ENCODE results near the gene IAH1.
"Not testable (repeated sequence)": the region's sequence is repeated elsewhere in the genome, so short reads cannot be mapped to it uniquely, and the experiment has no call there.

Gene IAH1

DNA sequence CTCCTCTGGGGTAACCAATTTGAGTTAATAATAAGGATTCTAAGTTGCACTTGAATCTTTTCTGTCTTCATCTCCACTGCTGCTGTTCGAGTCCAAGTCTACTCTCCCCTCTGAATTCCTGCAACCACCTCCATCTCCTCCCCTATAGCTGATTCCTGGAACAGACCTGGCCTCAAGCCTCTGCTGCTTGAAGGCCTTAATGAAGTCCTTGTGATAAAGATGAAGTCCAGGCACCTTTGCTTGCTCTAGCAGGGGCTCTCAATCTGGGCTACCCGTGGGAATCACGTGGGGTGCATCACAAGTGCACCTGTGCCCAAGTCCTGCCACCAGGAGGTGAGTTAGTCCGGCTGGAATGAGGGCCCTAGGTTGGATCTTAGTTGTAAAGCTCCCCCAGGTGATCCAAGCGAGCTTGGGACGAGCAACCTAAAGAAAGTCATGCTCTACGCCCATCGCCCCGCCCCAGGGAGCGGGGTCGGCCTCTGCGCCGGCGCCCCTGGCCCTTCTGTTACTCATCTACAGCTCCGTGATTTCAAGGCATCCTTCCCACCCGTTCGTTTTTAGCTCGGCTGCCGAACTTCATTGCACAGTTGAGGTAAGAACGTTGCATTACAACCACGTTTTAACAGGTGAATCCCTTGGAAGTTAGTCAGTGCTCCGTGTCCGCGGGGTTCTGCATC lies 905 bp upstream of the IAH1 start:
- in situ Hi-C loops (cut with MboI; ENCODE audit: low sequenced_read_pairs): no loop called here

DNA sequence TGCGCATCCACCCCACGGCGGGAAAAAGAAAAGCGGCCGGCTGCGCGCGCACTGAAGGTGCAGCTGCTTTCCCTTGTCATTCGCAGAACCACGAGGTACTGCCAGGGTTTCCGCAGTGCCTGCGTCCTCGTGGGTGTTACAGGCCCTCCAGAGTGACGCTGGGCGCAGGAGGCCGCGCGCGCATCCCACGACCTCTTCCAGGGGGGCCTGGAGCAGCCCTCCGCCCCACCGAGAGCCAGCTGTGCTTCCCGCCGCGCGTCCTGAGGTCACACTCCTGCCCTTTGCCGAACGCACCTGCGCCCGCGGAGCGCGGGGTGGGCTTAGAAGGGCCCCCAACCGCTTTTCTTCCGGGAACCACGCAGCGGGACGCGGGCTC lies 378 bp upstream of the IAH1 start:
- in situ Hi-C loops (cut with MboI; ENCODE audit: low sequenced_read_pairs): no loop called here

DNA sequence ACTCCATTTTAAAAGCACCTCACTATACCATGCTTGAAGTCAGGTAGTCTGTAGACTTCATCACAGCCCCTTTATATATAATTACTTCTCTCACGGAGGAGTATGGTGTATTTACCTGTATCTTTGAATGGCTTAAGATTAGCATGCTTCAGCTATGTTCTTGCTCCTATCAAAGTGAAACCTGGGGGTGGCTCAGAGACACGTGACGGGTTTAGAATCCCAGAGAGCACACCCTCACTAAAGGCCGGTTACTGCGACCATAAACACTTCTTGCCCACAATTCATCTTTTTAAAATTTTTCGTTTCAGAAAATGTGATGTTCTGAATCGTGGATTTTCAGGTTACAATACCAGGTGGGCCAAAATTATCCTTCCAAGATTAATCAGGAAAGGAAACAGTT lies 3.6 kb downstream of the IAH1 start:
- in situ Hi-C loops (cut with MboI; ENCODE audit: low sequenced_read_pairs): no loop called here

DNA sequence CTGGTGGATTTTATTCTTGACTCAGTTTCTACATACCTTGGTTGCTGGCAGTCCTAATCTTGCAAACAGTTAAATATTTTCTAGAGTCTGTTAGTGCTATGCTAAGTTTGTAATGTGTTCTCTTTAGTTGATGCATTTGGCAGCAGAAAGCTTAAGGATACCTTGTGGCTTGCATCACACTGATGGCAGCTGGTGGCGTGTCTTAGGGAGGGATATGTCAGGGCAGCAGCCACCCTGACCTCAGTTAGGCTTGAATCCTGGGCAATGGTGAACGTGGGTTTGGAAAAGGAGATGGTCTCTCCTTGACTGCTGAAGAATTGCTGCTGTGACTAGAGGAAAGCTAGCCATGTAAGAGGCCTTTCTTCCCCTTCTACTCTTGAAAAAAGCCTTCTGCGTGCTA lies 4.2 kb downstream of the IAH1 start:
- in situ Hi-C loops (cut with MboI; ENCODE audit: low sequenced_read_pairs): no loop called here

DNA sequence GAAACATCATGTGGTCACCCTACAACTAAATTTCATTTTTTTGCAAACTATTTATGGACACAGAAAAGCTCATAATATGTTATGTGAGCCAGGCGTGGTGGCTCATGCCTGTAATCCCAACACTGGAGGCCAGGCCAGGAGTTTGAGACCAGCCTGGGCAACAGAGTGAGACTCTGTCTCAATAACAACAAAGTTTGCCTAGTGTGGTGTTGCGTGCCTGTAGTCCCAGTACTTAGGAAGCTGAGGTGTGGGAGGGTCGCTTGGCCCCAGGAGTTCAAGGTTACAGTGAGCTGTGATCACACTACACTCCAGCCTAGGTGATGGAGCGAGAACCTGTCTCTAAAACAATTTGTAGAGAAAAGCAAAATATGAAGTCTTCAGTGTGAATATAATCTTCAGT lies 5.8 kb downstream of the IAH1 start:
- in situ Hi-C loops (cut with MboI; ENCODE audit: low sequenced_read_pairs): no loop called here

DNA sequence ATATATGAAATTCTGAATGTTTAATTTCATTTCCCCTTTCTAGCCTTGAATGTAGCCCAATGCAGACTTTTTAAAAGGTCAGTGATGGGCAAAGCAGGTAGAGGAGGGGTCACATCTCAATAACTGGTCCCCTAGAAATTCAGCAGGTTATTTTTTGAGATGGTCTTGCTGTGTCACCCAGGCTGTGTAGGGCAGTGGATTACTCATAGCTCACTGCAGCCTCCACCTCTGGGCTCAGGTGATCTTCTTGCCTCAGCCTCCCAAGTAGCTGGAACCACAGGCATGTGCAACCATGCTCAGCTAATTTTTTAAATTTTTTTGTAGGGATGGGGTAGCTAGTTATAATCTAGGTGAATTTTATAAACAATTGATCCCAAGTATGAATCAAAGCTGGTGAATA lies 8.8 kb downstream of the IAH1 start:
- in situ Hi-C loops (cut with MboI; ENCODE audit: low sequenced_read_pairs): no loop called here

DNA sequence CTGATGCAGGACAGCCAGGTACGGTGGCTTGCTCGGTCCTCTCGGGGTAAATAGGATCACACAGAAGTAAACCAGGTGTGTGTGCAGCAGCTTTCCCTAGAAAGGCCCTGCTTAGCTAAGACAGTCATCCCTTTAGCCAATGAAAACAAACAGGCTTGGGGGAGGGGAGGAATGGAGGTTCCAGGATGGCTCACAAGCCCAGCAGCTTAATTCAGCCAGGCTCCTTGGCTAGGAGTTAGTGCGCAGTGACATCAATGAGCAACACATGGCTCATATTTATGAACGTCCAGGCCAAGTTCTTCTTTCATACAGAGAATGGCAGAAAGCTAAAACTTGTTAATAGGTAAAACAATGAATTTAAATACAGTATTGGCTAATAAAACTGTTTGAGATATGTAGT lies 10.2 kb downstream of the IAH1 start:
- in situ Hi-C loops (cut with MboI; ENCODE audit: low sequenced_read_pairs): no loop called here

DNA sequence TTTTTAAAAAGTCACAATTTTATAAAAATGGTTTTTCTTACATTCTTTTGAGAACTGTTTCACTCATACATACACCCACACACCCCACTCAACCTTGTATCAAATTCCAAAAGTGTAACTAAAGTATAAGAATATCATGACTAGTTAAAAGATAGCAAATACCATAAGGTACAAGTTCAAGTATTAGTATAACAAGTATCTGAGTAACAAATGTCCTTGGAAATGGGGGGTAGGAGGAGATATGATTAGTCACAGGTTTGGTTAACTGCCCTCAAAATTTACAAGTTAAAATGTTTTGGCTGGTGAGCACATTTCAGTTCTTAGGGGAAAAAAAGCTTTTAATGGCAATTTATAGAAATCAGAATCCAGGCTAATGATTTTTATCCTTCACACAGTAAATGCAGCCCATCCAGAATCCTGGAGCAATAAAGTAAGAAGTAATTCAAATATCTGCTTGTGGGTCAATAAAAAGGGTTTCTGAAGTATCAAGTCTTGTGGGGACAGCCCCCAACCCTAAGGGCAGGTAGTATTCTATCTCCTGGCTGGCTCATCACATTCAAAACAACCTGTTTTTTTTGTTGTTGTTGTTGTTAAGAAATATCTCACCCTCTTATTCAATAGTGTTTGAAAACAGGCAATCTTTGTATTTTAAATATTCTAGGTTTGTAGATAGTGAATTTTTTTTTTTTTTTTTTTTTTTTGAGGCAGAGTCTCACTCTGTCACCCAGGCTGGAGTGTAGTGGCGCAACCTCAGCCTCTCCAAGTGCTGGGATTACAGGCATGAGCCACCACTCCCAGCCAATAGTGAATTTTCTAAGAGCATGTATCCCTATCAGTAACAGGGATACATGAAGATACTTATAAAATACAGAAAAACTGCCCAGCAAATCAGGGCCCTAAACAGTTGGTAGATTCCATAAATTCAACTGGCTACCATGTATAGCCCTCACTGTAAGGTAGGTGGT lies 14.5 kb downstream of the IAH1 start:
- in situ Hi-C loops (cut with MboI; ENCODE audit: low sequenced_read_pairs): no loop called here

DNA sequence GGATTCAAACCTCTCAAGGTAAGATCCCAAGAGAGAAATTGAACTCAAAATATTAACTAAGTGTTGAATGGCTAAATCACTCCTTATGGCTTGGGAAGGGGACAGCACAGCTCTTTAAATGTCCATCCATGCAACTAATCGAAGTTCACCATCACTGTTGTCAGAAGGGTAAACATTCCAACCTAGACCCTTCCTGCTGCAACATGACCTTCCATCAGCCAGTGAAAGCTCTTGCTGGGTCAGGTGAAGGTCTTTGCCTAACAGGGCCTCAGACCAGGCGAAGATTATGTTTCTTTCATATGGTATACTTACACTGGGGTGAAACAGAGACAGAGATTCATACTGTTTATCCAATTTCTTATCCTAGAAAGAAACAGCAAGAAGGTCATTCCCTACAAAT lies 16.4 kb downstream of the IAH1 start:
- in situ Hi-C loops (cut with MboI; ENCODE audit: low sequenced_read_pairs): no loop called here

DNA sequence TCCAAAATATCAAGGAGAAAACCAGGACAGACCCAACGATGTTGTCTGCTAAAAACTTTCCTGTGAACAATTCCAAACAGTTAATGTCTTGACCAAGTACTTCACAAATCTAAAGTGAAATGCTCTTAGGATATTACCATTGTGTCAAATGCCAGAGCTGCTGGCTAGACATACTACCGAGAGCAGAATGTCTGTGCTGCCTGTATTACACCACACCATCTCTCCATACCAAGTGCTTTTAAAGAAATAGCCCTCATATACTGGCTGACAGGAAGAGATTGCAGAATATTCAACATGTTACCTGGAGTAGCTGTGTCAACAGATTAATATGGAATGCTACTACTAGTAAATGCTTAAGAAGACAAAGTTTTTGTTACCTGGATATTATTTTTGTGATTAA lies 18.6 kb downstream of the IAH1 start:
- in situ Hi-C loops (cut with MboI; ENCODE audit: low sequenced_read_pairs): no loop called here

DNA sequence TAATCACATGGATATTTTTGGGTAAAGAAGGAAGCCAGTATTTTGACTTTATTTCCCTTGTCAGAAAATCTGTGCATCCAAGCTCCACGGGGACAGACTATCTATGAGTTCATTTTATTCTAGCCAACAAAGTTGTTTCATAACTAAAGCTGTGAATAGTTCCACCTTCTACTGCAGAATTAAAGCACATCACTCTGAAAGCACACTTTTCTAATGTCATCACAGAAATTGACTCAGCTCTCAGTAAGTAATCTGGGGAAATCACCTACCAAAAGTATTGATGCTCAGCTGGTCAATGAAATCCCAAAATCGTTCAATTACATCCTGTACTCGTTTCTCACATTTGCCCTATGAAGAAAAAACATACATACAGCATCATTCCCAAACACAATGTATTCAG lies 19.1 kb downstream of the IAH1 start:
- in situ Hi-C loops (cut with MboI; ENCODE audit: low sequenced_read_pairs): no loop called here

DNA sequence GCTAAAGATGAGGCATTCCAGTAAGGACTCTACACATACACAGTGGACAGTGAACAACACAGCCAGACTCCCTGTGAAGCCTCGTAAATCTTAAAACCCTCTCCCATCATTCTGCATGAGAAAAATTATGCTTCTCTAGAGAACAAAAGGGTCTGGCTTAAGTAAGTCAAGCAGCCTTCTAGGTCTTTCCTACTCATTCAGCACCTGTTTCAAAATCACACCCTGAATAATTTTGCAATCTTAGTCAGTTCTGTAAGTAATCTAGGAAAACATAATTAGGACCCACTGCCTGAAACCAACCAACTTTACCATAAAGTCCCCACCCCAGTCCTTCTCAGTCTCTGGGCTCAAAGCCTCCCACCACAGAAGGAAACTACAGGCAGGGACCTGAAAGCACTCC lies 19.7 kb downstream of the IAH1 start:
- in situ Hi-C loops (cut with MboI; ENCODE audit: low sequenced_read_pairs): no loop called here

DNA sequence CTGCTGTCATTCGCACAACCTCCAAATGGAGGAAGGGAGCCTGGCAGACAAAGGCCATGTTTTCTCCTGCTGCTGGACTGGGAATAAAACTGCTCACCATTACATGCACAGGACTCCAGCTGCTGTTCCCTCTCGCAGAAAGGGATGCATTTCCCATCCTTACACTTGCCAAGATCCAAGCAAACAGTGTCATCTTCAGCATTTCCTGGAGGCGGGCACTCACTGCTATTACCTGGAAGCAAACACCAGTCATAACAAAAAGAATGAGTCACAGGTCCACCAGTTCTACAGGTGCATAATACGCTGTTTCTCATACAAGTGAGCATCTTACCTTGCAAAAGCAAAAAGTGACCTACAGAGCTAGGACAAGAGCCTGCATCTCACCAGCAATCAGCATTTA lies 22.7 kb downstream of the IAH1 start:
- in situ Hi-C loops (cut with MboI; ENCODE audit: low sequenced_read_pairs): no loop called here

DNA sequence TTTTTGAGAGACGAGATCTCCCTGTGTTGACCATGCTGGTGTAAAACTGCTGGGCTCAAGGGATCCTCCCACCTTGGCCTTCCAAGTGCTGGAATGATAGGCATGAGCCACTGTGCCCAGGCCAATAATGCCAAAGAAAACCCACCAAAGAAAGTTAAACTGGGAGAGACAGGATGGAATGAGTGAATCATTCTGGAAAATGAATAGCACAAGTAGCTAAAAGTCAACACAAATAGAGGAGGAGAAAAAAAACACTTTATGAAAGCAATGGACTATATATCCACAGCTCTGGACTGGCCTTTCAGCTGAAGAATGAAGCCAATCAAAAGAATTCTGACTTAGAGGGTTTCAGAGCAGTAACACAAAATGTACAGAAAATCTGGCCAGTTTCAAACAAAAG lies 23.9 kb downstream of the IAH1 start:
- in situ Hi-C loops (cut with MboI; ENCODE audit: low sequenced_read_pairs): no loop called here

DNA sequence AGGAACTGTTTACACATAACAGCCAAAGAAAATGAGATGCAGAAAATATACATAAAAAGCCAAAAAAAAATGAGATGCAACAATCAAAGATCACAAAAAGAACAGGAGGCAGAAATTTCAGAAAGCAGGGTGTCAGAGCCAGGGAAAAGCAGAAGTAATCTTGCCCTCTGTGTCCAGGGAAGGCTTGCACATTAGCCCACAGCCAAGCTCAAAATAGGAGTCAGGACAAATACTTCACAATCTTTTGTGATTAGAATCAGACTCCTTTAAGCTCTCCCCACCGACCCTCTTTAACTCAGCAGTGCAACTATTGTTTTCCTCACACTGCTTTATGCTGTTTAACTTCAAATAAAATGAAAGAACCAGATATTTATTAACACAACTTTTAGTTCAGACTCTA lies 34.6 kb downstream of the IAH1 start:
- in situ Hi-C loops (cut with MboI; ENCODE audit: low sequenced_read_pairs): no loop called here

DNA sequence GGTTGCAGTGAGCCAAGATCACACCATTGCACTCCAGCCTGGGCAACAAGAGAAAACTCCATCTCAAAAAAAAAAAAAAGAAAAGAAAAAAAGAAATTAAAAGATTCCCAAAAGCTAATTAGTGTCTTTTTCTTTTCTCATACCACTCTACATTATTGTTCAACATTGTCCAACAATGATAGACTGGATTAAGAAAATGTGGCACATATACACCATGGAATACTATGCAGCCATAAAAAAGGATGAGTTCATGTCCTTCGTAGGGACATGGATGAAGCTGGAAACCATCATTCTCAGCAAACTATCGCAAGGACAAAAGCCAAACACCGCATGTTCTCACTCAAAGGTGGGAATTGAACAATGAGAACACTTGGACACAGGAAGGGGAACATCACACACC lies 39.6 kb downstream of the IAH1 start:
- in situ Hi-C loops (cut with MboI; ENCODE audit: low sequenced_read_pairs): not testable (repeated sequence)

DNA sequence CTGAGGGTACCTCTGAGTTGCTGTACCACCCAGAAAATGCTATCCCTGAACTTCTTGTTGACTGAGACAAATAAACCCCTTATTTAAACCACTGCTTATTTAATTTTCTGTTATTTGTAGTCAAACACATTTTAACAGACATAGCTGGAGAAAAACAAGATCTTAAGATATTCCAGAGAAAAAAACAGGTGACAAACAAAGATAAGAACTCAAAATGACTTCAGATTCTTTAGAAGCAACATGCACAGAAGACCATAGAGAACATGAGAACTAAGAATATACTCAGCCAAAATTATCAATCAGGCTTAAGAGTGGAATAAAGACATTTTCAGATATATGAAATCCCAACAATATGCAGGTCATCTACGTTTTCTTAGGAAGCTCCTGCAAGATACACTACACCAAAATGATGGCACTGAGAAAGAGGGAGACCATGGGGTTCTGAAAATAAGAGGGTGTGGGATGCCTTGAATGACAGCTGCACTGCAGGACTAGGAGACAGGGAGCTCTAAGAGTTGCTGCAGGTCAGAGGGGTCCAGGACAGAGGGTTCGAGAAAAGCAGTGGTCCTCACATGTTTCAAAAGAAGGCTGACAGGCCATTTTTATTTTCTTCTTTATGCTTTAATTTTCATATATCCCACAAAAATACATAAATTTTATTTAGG lies 42.9 kb downstream of the IAH1 start:
- in situ Hi-C loops (cut with MboI; ENCODE audit: low sequenced_read_pairs): no loop called here

DNA sequence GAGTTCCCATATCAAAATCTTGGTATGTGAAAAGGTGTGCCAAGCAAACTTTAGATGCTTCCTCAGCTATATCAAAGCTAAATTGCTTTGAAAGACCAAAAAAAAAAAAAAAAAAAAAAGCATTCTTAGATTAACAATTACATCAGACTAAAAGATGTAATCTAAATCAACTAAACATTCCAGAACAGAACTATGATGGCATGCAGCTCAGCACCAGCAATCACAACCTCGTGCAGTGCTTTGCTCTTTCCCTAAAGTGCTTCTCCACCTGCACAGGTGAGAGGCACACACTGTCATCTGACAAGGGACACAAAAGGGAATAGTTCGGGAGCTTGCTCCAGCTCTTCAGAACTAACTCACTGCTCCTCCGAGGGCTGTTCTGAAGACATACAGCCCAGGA lies 43.8 kb downstream of the IAH1 start:
- in situ Hi-C loops (cut with MboI; ENCODE audit: low sequenced_read_pairs): no loop called here

DNA sequence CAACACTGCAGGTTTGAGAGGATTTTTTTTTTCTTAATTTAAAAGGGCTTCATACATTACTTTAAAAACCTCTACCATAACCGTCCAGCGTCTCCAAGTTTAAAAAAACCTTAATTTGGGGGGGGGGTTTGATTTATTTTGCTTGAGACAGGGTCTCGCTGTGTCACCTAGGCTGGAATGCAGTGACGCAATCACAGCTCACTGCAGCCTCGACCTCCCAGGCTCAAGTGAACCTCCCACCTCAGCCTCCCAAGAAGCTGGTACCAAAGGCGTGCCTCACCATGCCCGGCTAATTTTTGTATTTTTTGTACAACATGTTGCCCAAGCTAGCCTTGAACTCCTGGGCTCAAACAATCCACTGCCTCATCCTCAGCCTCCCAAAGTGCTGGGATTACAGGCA lies 44.4 kb downstream of the IAH1 start:
- in situ Hi-C loops (cut with MboI; ENCODE audit: low sequenced_read_pairs): no loop called here

DNA sequence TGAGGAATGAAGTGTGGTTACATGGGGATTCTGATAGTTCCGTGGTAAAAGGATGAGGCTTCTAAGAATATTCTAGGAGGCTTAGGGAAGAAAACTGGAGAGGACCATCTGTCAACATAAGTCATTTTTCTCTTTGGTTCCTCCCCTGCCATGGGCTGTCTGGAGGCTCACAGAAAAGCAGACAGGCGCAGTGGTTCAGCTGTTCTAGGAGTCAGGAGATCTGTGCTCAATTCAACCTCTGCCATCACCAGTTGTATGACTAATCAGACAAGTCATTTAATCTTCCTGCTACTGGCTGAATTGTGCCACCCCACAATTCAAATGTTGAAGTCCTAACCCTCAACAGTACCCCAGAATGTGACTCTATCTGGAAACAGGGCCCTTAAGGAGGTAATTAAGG lies 44.9 kb downstream of the IAH1 start:
- in situ Hi-C loops (cut with MboI; ENCODE audit: low sequenced_read_pairs): no loop called here

DNA sequence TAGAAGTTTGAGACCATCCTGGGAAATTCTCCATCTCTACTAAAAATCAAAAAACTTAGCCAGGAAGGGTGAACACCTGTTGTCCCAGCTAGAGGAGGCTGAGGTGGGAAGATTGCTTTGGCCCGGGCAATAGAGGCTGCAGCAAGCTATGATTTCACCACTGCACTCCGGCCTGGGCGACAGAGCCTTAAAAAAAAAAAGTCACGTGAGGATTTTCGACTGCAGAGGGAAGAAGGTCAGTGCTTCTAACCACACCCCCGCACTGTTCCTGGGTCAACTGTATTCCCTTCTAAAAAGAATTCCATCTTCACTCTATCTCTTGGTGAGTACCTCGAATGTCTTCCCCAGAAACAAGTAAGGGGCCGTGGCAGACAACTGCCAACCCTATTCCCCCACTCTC lies 49.9 kb downstream of the IAH1 start:
- in situ Hi-C loops (cut with MboI; ENCODE audit: low sequenced_read_pairs): no loop called here

DNA sequence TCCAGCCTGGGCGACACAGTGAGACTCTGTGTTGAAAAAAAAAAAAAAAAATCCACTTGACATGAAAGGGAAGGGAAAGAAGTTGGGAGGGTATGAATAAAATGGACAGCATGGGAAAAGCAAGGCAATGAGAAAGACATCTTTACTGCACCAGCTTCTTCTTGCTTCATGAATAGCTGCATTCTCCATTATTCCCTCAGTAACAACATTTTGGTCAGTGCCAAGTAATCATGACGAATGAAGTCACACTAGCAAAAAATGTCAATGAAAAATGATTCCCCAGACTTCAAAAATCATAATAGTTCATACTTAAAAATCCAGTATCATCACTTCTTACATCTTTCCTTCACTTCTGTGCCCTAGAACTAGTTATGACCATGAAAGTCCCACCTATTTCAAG lies 50.9 kb downstream of the IAH1 start:
- in situ Hi-C loops (cut with MboI; ENCODE audit: low sequenced_read_pairs): no loop called here
